Stomach smooth muscle (tissue), 2 donors: ENCODE measurements around the gene ZFYVE1.
A peak's percentile ranks its signal among the peaks of the same experiment; 100 is the strongest.

Source experiments
- H3K27ac ChIP-seq: one replicate; pipeline ENCODE4 v1.7.0; 2013; ENCODE audit warnings: mild to moderate bottlenecking, low read length, inconsistent platforms
- H3K27me3 ChIP-seq, 2 donors: one replicate each; pipeline ENCODE4 v1.7.0; 2013; ENCODE audit warnings: low read length in 2 of 2; ENCODE audit not compliant: insufficient read depth in 2 of 2, control insufficient read depth in 1 of 2
- H3K36me3 ChIP-seq, 2 donors: one replicate each; pipeline ENCODE4 v1.7.0; 2013; ENCODE audit warnings: low read length in 2 of 2; ENCODE audit not compliant: control insufficient read depth in 2 of 2, insufficient read depth in 2 of 2
- H3K4me1 ChIP-seq: one replicate; pipeline ENCODE4 v1.7.0; 2013; ENCODE audit warnings: low read length; ENCODE audit not compliant: control insufficient read depth, insufficient read depth
- H3K4me3 ChIP-seq, 2 donors: one replicate each; pipeline ENCODE4 v1.7.0; 2013; ENCODE audit warnings: low read length in 2 of 2
- H3K9ac ChIP-seq, 2 donors: one replicate each; pipeline ENCODE4 v1.7.0; 2013; ENCODE audit warnings: low read length in 2 of 2, mild to moderate bottlenecking in 1 of 2
- H3K9me3 ChIP-seq, 2 donors: one replicate each; pipeline ENCODE4 v1.7.0; 2013; ENCODE audit warnings: low read length in 2 of 2; ENCODE audit not compliant: control insufficient read depth in 2 of 2
- donor health status: healthy.
- donor health status: Pancreatic carcinoma.

The ZFYVE1 gene

GRCh38 chr14:72942934-72943333 is 84.0 kb downstream of the ZFYVE1 start:
- Histone ChIP-seq H3K4me1 (no peaks in the 10 kb centered on the region), H3K27me3 (no peaks in the 10 kb centered on the region), H3K4me3 (no peak overlapping the region), H3K36me3 (peaks cover 15 to 39% of the 10 kb centered on the region in 2 donors), H3K9me3 (no peaks in the 10 kb centered on the region), H3K9ac (no peak overlapping the region), H3K27ac (no peak overlapping the region)

- no peaks in the 10 kb centered on the region for H3K27me3 ChIP-seq
- no peak overlapping the region for H3K27ac ChIP-seq
- H3K4me1 ChIP-seq: no peaks in the 10 kb centered on the region
- peaks cover 18 to 35% of the 10 kb centered on the region in 2 donors for H3K36me3 ChIP-seq
- no peak overlapping the region for H3K4me3 ChIP-seq
- no peaks in the 10 kb centered on the region for H3K9me3 ChIP-seq
- no peak overlapping the region for H3K9ac ChIP-seq
Measured at GRCh38 chr14:72941286-72941985, 85.5 kb downstream of the ZFYVE1 start.

GRCh38 chr14:72939630-72940029 is 87.3 kb downstream of the ZFYVE1 start:
- Histone ChIP-seq H3K9me3 (no peaks in the 10 kb centered on the region), H3K27ac (no peak overlapping the region), H3K36me3 (peaks cover 18 to 35% of the 10 kb centered on the region in 2 donors), H3K4me3 (no peak overlapping the region), H3K4me1 (no peaks in the 10 kb centered on the region), H3K27me3 (no peaks in the 10 kb centered on the region), H3K9ac (no peak overlapping the region)

- no peak overlapping the region for H3K9ac ChIP-seq
- no peaks in the 10 kb centered on the region for H3K4me1 ChIP-seq
- no peaks in the 10 kb centered on the region for H3K9me3 ChIP-seq
- H3K36me3 ChIP-seq: peaks cover under 1 to 2% of the 10 kb centered on the region in 2 donors
- no peak overlapping the region for H3K27ac ChIP-seq
- no peaks in the 10 kb centered on the region for H3K27me3 ChIP-seq
- H3K4me3 ChIP-seq: no peak overlapping the region
Measured at GRCh38 chr14:72932893-72933292, 94.0 kb downstream of the ZFYVE1 start.

- H3K9me3 ChIP-seq: no peaks in the 10 kb centered on the region
- H3K27me3 ChIP-seq: no peaks in the 10 kb centered on the region
- H3K27ac ChIP-seq: no peak overlapping the region
- no peaks in the 10 kb centered on the region for H3K36me3 ChIP-seq
- H3K9ac ChIP-seq: no peak overlapping the region
- H3K4me3 ChIP-seq: no peak overlapping the region
- H3K4me1 ChIP-seq: peaks cover 13% of the 10 kb centered on the region
Measured at GRCh38 chr14:72929316-72930080, 97.4 kb downstream of the ZFYVE1 start.

- H3K9me3 ChIP-seq: no peaks in the 10 kb centered on the region
- H3K4me1 ChIP-seq: peaks cover 13% of the 10 kb centered on the region
- no peak overlapping the region for H3K4me3 ChIP-seq
- H3K9ac ChIP-seq: no peak overlapping the region
- no peaks in the 10 kb centered on the region for H3K36me3 ChIP-seq
- H3K27ac ChIP-seq: no peak overlapping the region
- no peaks in the 10 kb centered on the region for H3K27me3 ChIP-seq
Measured at GRCh38 chr14:72928872-72929271, 98.0 kb downstream of the ZFYVE1 start.

- Histone ChIP-seq H3K4me3 (peak within 1 kb of the TSS; percentile 90 to 93), H3K36me3 (no peaks in the 10 kb centered on the region), H3K9ac (peak within 1 kb of the TSS; percentile 71 to 82), H3K27me3 (no peaks in the 10 kb centered on the region), H3K4me1 (peaks cover 13% of the 10 kb centered on the region), H3K9me3 (no peaks in the 10 kb centered on the region), H3K27ac (peak within 1 kb of the TSS; percentile 41)
Measured at GRCh38 chr14:72926292-72927028, 100.4 kb downstream of the ZFYVE1 start, which contains the start of gene DCAF4. TSS of gene DCAF4 (plus strand) at chr14:72926464. CDS start at chr14:72937979, 11,515 bp downstream.

GRCh38 chr14:72925815-72926291 is 101.1 kb downstream of the ZFYVE1 start:
- peak overlapping the region; percentile 54 to 71 for H3K9ac ChIP-seq
- H3K4me1 ChIP-seq: peaks cover 13% of the 10 kb centered on the region
- H3K9me3 ChIP-seq: no peaks in the 10 kb centered on the region
- H3K27me3 ChIP-seq: no peaks in the 10 kb centered on the region
- peak overlapping the region; percentile 41 for H3K27ac ChIP-seq
- no peaks in the 10 kb centered on the region for H3K36me3 ChIP-seq
- peak overlapping the region; percentile 90 to 93 for H3K4me3 ChIP-seq

- H3K4me1 ChIP-seq: peaks cover 13% of the 10 kb centered on the region
- H3K27ac ChIP-seq: no peak overlapping the region
- peak overlapping the region; percentile 54 to 71 for H3K9ac ChIP-seq
- H3K27me3 ChIP-seq: no peaks in the 10 kb centered on the region
- H3K36me3 ChIP-seq: no peaks in the 10 kb centered on the region
- H3K9me3 ChIP-seq: no peaks in the 10 kb centered on the region
- H3K4me3 ChIP-seq: peak overlapping the region; percentile 90 to 93
Measured at GRCh38 chr14:72925171-72925759, 101.6 kb downstream of the ZFYVE1 start.

- H3K27ac ChIP-seq: no peak overlapping the region
- H3K27me3 ChIP-seq: no peaks in the 10 kb centered on the region
- H3K4me3 ChIP-seq: no peak overlapping the region
- H3K9me3 ChIP-seq: no peaks in the 10 kb centered on the region
- H3K9ac ChIP-seq: no peak overlapping the region
- no peaks in the 10 kb centered on the region for H3K36me3 ChIP-seq
- H3K4me1 ChIP-seq: peaks cover 13% of the 10 kb centered on the region
Measured at GRCh38 chr14:72924337-72924736, 102.6 kb downstream of the ZFYVE1 start.
